Measurements from ENCODE around the gene CNIH3.

GRCh38 chr1:224620105-224620504 is 4.0 kb downstream of the CNIH3 start:
- TF ChIP-seq POLR2A (IDR thresholded peaks at IDR 0.05) (no peak), CTCF (IDR thresholded peaks at IDR 0.05) (no peak), POLR2AphosphoS5 (IDR thresholded peaks at IDR 0.05) (no peak)
